Brain microvascular endothelial cell (primary cell): ENCODE results near the gene FIGN.
A peak's percentile ranks its signal among the peaks of the same experiment; 100 is the strongest.

Source experiments
- DNase-seq: peaks from one replicate; pipeline ENCODE4 v3.0.0-alpha.2; 2020
- H3K27ac ChIP-seq: fragments of 250-450 bp; sonication (Bioruptor Pico); 2 replicates; pipeline ENCODE4 v1.5.1; 2020; ENCODE audit warnings: mild to moderate bottlenecking, moderate library complexity
- H3K27me3 ChIP-seq: fragments of 250-450 bp; sonication (Bioruptor Pico); replicated peaks from 2 replicates; pipeline ENCODE4 v1.5.1; 2020; ENCODE audit warnings: mild to moderate bottlenecking
- H3K36me3 ChIP-seq: fragments of 250-450 bp; sonication (Bioruptor Pico); replicated peaks from 2 replicates; pipeline ENCODE4 v1.5.1; 2020; ENCODE audit warnings: mild to moderate bottlenecking
- H3K4me3 ChIP-seq: 2 replicates; pipeline ENCODE4 v1.5.1; 2011; ENCODE audit warnings: low read depth, mild to moderate bottlenecking, control low read depth, low read length, moderate library complexity
- CTCF ChIP-seq: IDR thresholded peaks from 2 replicates; pipeline ENCODE4 v1.5.1; 2011; ENCODE audit warnings: low read depth, mild to moderate bottlenecking, moderate library complexity, low read length, control low read depth, inconsistent platforms; ENCODE audit errors: missing control alignments
- in situ Hi-C: cut with HindIII; loops from 2 replicates; pipeline ENCODE4 v1.10.0; 2017; ENCODE audit warnings: low sequenced_read_pairs, low pct_ligation_motif_present

Gene FIGN

GRCh38 chr2:163736433-163737189, 803 bp upstream of the FIGN start:
- peak overlapping the region; percentile 83 for H3K27ac ChIP-seq
- peak overlapping the region; percentile 89 for H3K4me3 ChIP-seq
- peak; percentile 18 for DNase-seq

GRCh38 chr2:163734881-163735684, 725 bp downstream of the FIGN start:
- TF ChIP-seq CTCF: no peak
- Histone ChIP-seq H3K27me3 (no peaks in the 10 kb centered on the region), H3K36me3 (no peaks in the 10 kb centered on the region), H3K27ac (peak overlapping the region; percentile 83), H3K4me3 (peak overlapping the region; percentile 89)
- in situ Hi-C loops: no loop called here
- peak; percentile 19 for DNase-seq

More at GRCh38 chr2:163736433-163737189, 803 bp upstream of the FIGN start:
- no peaks in the 10 kb centered on the region for H3K27me3 ChIP-seq
- peak; percentile 70 for TF ChIP-seq CTCF
- H3K36me3 ChIP-seq: no peaks in the 10 kb centered on the region
- in situ Hi-C loops: no loop called here

- TF ChIP-seq CTCF: no peak
- Histone ChIP-seq H3K4me3 (peak overlapping the region; percentile 89), H3K27me3 (no peaks in the 10 kb centered on the region), H3K27ac (no peak overlapping the region), H3K36me3 (no peaks in the 10 kb centered on the region)
- no peak for DNase-seq
- in situ Hi-C loops: no loop called here
Measured at GRCh38 chr2:163734401-163734800, 1.4 kb downstream of the FIGN start.

DNA sequence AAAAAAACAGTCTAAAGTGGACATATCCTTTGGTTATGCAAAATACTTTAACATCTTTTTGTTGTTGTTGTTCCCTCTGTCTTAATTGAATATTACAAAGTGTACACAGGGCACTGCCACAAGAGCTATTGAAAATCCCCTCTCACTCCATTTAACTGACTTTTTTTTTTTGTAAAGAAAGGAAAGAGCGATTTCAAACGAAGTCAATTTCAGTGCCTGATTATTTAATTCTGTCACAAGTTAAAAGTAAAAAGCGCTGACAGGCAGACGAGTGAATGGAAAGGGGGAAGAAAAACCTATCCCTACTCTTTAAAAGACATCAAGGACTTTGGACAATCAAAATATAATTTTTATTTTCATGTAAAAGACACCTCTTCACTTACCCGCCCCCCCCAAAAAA, 1.9 kb downstream of the FIGN start:
- Histone ChIP-seq H3K27me3 (no peaks in the 10 kb centered on the region), H3K27ac (no peak overlapping the region), H3K36me3 (no peaks in the 10 kb centered on the region), H3K4me3 (peak overlapping the region; percentile 89)
- DNase-seq: no peak
- no peak for TF ChIP-seq CTCF
- in situ Hi-C loops: no loop called here

DNA sequence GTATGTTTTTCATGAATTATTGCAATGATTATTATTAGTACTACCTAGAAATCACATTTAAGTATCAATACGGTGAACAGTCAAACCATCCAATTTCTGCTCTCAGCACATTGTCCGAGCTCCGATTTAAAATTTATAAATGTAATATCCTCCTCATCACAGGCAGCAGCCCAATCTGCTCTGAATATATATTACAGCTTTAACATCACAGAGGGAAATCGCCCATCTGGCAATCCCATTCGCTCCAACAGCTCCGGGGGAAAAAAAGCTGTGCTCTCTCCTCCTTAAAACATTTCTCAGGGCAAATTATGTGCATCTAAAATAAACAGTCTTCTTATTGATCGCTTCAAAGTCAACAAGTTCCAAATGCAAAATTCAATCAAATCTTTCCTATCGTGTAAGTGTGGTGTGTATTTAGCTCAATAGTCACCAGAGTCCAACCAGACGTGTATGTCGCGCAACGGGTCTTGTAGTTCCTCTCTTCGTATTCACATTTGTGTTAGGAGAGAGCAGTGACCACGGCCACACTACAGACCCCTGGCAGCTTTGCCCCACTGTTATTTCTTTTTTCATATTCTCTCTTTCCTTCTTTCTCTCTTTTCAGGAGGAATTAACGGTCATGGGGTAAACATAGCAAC, 2.4 kb downstream of the FIGN start:
- Histone ChIP-seq H3K36me3 (no peaks in the 10 kb centered on the region), H3K27me3 (no peaks in the 10 kb centered on the region), H3K4me3 (peak overlapping the region; percentile 89), H3K27ac (no peak overlapping the region)
- in situ Hi-C loops: no loop called here
- peak; percentile 7 for DNase-seq
- TF ChIP-seq CTCF: no peak
